OCI-LY1 (cell line): Measurements from ENCODE around the gene DIAPH2.
"Not testable (repeated sequence)": the region's sequence is repeated elsewhere in the genome, so short reads cannot be mapped to it uniquely, and the experiment has no call there.

Source experiments
- H2AFZ ChIP-seq: fragments of 200-600 bp; sonication (generic), shearing (Covaris generic); 2 replicates; pipeline ENCODE4 v1.6.0; 2014; ENCODE audit warnings: antibody characterized with exemption, mild to moderate bottlenecking, low read length
- H3F3A ChIP-seq: fragments of 200-600 bp; sonication (generic), shearing (Covaris generic); 2 replicates; pipeline ENCODE4 v1.6.0; 2014; ENCODE audit warnings: mild to moderate bottlenecking, antibody characterized with exemption, low read length, moderate library complexity; ENCODE audit not compliant: insufficient read depth
- H3K27ac ChIP-seq: fragments of 200-600 bp; sonication (generic); 2 replicates; pipeline ENCODE4 v1.5.1; 2014; ENCODE audit warnings: low read length, mixed run types, mild to moderate bottlenecking, low read depth; ENCODE audit not compliant: poor library complexity, severe bottlenecking
- H3K27me3 ChIP-seq: fragments of 200-600 bp; sonication (generic); 2 replicates; pipeline ENCODE4 v1.6.0; 2014; ENCODE audit warnings: antibody characterized with exemption, mild to moderate bottlenecking, low read length, moderate library complexity; ENCODE audit not compliant: insufficient read depth
- H3K36me3 ChIP-seq: fragments of 200-600 bp; sonication (generic); 2 replicates; pipeline ENCODE4 v1.6.1; 2014; ENCODE audit warnings: mild to moderate bottlenecking, antibody characterized with exemption, low read length, moderate library complexity, mixed read lengths; ENCODE audit not compliant: insufficient read depth
- H3K4me1 ChIP-seq: fragments of 200-600 bp; sonication (generic); 2 replicates; pipeline ENCODE4 v1.5.1; 2014; ENCODE audit warnings: mild to moderate bottlenecking, low read length, moderate library complexity; ENCODE audit not compliant: insufficient read depth, severe bottlenecking
- H3K4me2 ChIP-seq: fragments of 200-600 bp; sonication (generic), shearing (Covaris generic); 2 replicates; pipeline ENCODE4 v1.6.1; 2014; ENCODE audit warnings: low read length
- H3K4me3 ChIP-seq: fragments of 200-600 bp; sonication (generic); 2 replicates; pipeline ENCODE4 v1.5.1; 2014; ENCODE audit warnings: low read length, low read depth, mild to moderate bottlenecking, mixed read lengths; ENCODE audit not compliant: poor library complexity, severe bottlenecking
- H3K79me2 ChIP-seq: fragments of 200-600 bp; shearing (Covaris generic); 2 replicates; pipeline ENCODE4 v1.6.1; 2016; ENCODE audit warnings: mixed run types, low read length, mixed read lengths; ENCODE audit not compliant: insufficient read depth
- H3K9ac ChIP-seq: fragments of 200-600 bp; sonication (generic), shearing (Covaris generic); 2 replicates; pipeline ENCODE4 v1.6.1; 2014; ENCODE audit warnings: mild to moderate bottlenecking, low read length, mixed read lengths
- H3K9me2 ChIP-seq: fragments of 200-600 bp; sonication (generic), shearing (Covaris generic); 2 replicates; pipeline ENCODE4 v1.6.1; 2014; ENCODE audit warnings: low read depth, mild to moderate bottlenecking, low read length, mixed read lengths
- H3K9me3 ChIP-seq: fragments of 200-600 bp; shearing (Covaris generic); 2 replicates; pipeline ENCODE4 v1.6.1; 2014; ENCODE audit warnings: low read length, mixed read lengths
- H4K20me1 ChIP-seq: fragments of 200-600 bp; sonication (generic), shearing (Covaris generic); 2 replicates; pipeline ENCODE4 v1.6.0; 2016; ENCODE audit warnings: mild to moderate bottlenecking, low read length; ENCODE audit not compliant: insufficient read depth
- EZH2 ChIP-seq: fragments of 200-600 bp; sonication (generic), shearing (Covaris generic); IDR thresholded peaks from 2 replicates; pipeline ENCODE4 v1.8.0; 2017; ENCODE audit warnings: borderline replicate concordance, mixed run types, mild to moderate bottlenecking, antibody characterized with exemption, low read length, moderate library complexity, mixed read lengths
- TF ChIP-seq, protein P1 (sequence below): fragments of 200-600 bp; sonication (generic), shearing (Covaris generic); IDR thresholded peaks from 2 replicates; pipeline ENCODE4 v1.5.1; 2017; ENCODE audit warnings: mild to moderate bottlenecking, antibody characterized with exemption, low read length, moderate library complexity, mixed read lengths

The DIAPH2 gene

DNA sequence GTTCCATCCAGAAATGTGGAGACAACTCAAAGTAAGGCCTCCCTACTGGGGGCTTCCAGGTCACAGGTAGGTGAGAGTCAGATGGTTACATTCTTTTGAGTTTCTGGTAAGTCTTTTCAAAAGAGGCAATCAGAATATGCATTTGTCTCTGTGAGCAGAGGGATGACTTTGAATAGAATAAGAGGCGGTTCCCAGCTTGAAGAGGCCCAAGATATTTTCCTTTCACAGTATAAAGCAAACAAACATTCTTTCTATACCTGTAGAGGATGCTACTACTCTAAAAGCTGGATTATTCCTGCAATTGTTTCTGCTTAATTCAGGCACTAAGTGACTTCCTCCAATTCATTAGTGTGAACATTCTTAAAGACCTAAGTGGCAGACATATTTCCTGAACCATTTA is 44.4 kb downstream of the DIAPH2 start:
- Histone ChIP-seq H3K9ac (no peak overlapping the region), H3K4me1 (no peaks in the 10 kb centered on the region), H2AFZ (no peak overlapping the region), H3K27ac (no peak overlapping the region), H3K27me3 (no peaks in the 10 kb centered on the region), H3K4me2 (no peak overlapping the region), H3K4me3 (no peak overlapping the region), H3F3A (no peaks in the 10 kb centered on the region), H3K79me2 (no peaks in the 10 kb centered on the region), H3K9me3 (no peaks in the 10 kb centered on the region), H3K9me2 (no peaks in the 10 kb centered on the region), H3K36me3 (no peaks in the 10 kb centered on the region), H4K20me1 (no peaks in the 10 kb centered on the region)
- TF ChIP-seq EZH2, result no peak
- TF ChIP-seq, protein P1, sequence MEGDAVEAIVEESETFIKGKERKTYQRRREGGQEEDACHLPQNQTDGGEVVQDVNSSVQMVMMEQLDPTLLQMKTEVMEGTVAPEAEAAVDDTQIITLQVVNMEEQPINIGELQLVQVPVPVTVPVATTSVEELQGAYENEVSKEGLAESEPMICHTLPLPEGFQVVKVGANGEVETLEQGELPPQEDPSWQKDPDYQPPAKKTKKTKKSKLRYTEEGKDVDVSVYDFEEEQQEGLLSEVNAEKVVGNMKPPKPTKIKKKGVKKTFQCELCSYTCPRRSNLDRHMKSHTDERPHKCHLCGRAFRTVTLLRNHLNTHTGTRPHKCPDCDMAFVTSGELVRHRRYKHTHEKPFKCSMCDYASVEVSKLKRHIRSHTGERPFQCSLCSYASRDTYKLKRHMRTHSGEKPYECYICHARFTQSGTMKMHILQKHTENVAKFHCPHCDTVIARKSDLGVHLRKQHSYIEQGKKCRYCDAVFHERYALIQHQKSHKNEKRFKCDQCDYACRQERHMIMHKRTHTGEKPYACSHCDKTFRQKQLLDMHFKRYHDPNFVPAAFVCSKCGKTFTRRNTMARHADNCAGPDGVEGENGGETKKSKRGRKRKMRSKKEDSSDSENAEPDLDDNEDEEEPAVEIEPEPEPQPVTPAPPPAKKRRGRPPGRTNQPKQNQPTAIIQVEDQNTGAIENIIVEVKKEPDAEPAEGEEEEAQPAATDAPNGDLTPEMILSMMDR, result no peak

- H4K20me1 ChIP-seq, result no peaks in the 10 kb centered on the region
- no peaks in the 10 kb centered on the region for H3K79me2 ChIP-seq
- no peak overlapping the region for H3K4me3 ChIP-seq
- H3K9ac ChIP-seq, result no peak overlapping the region
- no peaks in the 10 kb centered on the region for H3K4me1 ChIP-seq
- H3K36me3 ChIP-seq, result no peaks in the 10 kb centered on the region
- no peak for TF ChIP-seq EZH2
- TF ChIP-seq, protein P1, result no peak
- H3F3A ChIP-seq, result no peaks in the 10 kb centered on the region
- H3K9me3 ChIP-seq, result no peaks in the 10 kb centered on the region
- no peaks in the 10 kb centered on the region for H3K9me2 ChIP-seq
- H3K4me2 ChIP-seq, result no peak overlapping the region
- no peak overlapping the region for H2AFZ ChIP-seq
- no peaks in the 10 kb centered on the region for H3K27me3 ChIP-seq
- no peak overlapping the region for H3K27ac ChIP-seq
Measured at GRCh38 chrX:96729868-96730643, 45.4 kb downstream of the DIAPH2 start.

- not testable (repeated sequence) for H3K4me3 ChIP-seq, H3F3A ChIP-seq, H3K9me3 ChIP-seq, H3K9ac ChIP-seq, H3K4me1 ChIP-seq, H3K9me2 ChIP-seq, H3K4me2 ChIP-seq, H3K27me3 ChIP-seq, H3K36me3 ChIP-seq, H3K27ac ChIP-seq, H2AFZ ChIP-seq, H4K20me1 ChIP-seq, H3K79me2 ChIP-seq
Measured at GRCh38 chrX:96731000-96731399, 46.4 kb downstream of the DIAPH2 start.
